Stimulated activated naive CD8-positive, alpha-beta T cell treated with anti-CD3 and anti-CD28 coated beads, Interleukin-15, Interleukin-2, amounts not matched to agents 100 U/mL and 50 U/mL, for 24 hours (primary cell): ENCODE results near the gene NR2F6.
"Not testable (repeated sequence)": the region's sequence is repeated elsewhere in the genome, so short reads cannot be mapped to it uniquely, and the experiment has no call there.

ENCODE experiments used
- ATAC-seq: fragments of 150-1000 bp; cut with Tn5 transposase; one replicate; pipeline ENCODE4 v1.10.0; 2021
- DNase-seq: peaks from one replicate; pipeline ENCODE4 v3.0.0; 2021

The NR2F6 gene

DNA sequence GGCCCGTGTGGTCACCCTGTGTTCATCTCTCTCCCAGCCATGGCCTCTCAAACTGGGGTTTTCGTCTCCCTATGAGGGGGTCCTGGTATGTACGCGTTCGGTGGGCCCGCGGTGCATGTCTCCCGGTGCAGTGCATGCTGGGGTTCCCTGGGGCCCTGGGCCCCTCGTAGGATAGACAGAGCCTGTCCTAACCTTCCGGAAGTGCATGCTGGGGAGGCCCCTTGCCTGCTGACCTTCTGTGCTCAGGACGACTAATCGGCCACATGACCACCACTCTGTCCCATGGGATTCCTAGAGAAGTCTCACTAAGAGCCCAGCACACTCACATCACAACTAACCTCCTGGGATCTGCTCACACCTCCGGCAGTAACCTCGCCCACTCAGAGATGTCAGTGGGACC lies 35.4 kb downstream of the NR2F6 start:
- ATAC-seq (no peak), DNase-seq (no peak)

DNA sequence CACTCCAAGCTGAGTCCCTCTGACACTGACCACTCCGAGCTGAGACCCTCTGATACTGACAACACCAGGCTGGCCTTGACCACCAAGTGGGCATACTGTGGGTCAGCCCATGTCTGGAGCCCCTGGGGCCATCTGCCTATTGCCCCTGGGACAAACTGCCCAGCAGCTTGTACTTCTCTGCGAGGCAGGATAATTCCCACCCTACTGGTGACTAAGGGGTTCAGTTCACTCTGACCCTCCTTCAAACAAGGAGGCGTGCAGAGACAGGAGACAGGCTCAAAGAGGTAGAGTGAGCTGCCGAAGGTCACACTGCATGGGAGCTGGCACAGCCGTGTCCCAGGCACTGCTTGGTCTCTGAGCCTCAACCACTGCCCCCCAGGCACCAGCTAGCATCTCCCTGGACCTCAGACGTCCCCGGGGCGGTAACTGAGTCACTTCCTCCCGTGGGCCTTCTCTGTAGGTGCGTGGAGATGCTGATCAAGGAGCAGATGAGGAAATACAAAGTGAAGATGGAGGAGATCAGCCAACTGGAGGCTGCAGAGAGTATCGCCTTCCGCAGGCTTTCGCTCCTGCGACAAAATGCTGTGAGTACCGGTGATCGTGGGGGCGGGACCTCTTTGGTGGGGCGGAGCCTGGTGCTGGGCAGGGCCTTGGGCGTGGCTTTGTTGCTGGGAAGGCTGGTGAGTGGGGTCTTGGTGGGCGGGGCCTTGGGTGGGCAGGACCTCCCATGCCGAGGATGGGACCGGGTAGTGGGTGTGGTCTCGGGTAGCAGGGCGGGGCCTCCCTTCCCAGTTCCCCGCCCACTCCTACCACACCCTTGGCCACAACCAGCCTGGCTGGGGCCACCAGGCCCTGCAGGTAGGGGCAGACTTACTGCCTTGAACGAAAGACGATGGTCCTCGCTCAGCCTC lies 36.3 kb downstream of the NR2F6 start:
- peak; percentile 71 for DNase-seq
- ATAC-seq, result peak; percentile 29

DNA sequence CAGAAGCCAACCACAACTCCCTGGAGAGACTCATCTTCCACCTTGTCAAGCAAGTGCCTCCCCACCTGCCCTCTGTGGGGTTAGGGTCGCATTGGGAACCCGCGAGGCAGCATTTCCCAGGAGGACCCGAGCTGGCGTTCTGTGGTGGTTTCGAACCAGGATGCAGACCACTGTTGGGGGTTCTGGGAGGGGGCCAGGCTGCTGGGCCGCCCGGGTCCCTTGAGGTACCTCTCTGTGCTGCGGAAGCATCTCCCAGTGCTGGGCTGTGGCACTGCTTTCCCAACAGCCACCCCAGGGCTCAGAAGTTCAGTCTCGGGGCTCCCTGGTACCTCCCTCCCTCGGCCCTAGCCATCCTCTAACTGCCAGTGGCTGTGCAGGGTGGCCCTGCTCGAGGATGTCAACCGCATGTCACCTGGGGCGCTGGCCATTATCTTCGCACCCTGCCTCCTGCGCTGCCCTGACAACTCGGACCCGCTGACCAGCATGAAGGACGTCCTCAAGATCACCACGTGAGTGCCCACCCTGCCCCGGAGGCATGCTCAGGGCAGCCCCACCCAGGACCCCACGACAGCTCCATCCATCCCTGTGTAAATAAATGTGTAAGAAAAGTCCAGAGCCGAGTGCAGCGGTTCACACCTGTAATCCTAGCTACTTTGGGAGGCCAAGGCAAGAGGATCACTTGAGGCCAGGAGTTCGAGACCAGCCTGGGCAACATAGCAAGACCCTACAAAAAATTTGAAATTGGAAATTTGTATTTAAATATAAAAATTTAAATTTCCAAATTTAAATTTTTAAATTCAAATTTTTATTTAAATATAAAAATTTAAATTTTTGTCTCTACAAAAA lies 38.8 kb downstream of the NR2F6 start:
- ATAC-seq, result no peak
- no peak for DNase-seq

DNA sequence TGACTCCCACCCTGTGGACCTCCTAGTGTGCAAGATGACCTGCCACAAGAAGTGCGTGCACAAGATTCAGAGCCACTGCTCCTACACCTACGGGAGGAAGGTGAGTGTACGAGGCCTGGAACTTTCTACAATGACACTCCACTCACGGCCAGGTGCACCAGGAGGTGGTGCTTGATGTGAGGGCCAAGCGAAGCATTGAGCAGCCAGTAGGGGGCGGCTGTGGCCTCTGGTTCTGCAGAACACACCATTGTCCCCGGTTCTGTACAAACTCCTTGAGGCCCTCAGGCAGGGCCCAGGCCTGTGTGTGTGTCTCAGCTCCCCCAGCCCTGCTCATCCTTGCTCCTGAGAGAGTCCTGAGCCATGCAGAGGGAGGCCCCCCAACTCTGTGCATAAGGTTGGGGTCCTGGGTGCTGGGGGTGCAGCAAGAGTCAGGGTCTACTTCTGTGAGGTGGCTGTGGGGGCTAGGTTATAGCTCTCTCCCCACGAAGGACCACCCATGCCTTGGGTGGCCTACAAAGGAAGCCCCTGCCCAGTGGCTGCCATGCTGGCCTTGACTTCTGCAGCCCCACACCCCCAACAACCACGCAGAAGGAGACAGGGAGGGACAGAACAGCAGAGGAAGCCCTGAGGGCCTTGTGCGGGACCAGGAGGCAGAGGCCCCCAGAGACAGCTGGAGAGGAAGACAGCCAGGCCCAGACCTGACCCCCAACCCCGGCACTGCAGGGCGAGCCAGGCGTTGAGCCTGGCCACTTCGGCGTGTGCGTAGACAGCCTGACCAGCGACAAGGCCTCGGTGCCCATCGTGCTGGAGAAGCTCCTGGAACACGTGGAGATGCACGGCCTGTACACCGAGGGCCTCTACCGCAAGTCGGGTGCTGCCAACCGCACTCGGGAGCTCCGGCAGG lies 40.2 kb downstream of the NR2F6 start:
- DNase-seq (peak; percentile 64), ATAC-seq (peak; percentile 41)

DNA sequence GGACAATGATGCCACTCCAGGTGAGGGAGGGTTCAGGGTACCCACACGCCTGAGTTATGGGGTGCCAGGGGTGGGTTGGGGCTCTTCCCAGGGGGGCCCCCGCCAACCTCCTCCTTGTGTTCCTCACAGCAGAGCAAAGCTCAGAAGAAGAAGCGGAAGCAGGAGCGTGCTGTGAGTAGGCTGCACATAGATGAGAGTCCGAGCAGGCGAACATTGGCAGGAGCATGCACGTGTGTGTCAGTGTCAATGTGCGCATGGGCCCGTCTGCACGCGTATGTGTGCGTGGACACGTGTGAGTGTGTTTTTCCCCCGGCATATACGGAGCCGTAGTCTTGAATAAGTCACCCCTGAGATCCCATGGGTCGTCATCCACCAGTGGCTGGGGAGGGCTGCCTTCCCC lies 43.0 kb downstream of the NR2F6 start:
- no peak for ATAC-seq
- DNase-seq, result no peak

DNA sequence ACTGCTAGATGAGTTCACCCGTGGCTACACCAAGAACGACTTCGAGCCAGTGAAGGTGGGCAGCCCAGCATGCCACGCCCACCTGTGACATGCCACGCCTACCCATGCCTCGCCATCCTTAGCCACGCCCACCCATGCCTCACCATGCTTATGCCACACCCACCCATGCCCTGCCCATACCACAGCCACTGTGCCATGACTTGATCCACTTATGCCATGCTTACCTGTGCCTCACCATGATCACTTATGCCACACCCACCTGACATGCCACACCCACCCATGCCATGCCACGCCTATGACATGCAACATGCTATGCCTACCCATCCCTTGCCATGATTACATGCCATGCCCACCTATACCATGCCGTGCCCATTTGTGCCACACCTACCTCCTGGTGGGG lies 43.5 kb downstream of the NR2F6 start:
- ATAC-seq (no peak), DNase-seq (peak; percentile 37)

DNA sequence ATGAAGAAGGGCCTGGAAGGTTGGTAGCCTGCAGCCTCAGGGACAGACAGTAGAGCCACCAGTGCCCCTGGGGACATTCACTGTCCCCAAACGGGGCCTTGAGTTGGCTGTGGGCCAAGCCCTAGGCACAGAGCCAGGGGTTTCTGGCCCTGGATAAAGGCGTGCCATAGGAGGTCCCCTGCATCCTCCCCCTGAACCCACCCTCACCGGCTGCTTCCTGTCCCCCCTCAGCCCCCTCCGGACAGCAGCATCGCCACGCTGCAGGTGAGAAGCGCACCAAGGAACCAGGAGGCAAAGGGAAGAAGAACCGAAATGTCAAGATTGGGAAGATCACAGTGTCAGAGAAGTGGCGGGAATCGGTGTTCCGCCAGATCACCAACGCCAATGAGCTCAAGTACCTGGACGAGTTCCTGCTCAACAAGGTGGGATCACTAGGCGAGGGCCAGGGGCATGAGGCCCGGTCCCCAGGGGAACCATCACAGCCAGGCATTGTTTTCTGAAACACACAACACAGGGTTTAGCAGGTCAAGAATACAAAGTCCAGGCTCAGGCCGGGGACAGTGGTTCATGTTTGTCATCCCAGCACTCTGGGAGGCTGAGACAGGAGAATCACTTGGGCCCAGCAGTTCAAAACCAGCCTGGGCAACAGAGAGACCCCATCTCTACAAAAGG lies 45.2 kb downstream of the NR2F6 start:
- ATAC-seq (no peak), DNase-seq (no peak)

DNA sequence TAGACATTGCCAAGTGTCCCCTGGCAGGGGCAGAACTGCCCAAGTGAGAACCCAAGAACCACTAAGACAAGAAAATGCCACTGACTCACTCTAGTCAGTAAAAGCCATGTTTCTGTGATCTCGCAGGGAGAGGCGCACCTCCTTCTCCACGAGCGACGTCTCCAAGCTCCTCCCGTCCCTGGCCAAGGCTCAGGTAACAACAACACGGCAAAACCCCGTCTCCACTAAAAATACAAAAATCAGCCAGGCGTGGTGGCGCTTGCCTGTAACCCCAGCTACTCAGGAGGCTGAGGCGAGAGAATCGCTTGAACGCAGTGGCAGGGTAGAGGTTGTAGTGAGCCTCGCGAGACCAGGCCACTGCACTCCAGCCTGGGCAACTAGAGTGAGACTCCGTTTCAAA lies 48.1 kb downstream of the NR2F6 start:
- DNase-seq, result no peak
- no peak for ATAC-seq

DNA sequence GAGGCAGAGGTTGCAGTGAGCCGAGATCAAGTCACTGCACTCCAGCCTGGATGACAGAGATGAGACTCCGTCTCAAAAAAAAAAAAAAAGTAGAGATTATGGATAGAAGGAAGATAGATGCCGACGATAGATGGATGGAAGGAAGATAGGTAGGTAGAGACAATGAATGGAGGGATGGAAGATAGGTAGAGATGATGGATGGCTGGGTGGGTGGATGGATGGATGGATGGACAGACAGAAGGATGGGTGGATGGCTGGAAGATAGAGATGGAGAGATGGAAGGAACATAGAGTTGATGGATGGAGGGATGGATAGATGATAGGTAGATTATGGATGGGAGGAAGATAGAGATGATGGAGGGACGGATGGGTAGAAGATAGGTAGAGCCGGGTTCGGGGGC lies 49.1 kb downstream of the NR2F6 start:
- ATAC-seq (no peak), DNase-seq (no peak)

DNA sequence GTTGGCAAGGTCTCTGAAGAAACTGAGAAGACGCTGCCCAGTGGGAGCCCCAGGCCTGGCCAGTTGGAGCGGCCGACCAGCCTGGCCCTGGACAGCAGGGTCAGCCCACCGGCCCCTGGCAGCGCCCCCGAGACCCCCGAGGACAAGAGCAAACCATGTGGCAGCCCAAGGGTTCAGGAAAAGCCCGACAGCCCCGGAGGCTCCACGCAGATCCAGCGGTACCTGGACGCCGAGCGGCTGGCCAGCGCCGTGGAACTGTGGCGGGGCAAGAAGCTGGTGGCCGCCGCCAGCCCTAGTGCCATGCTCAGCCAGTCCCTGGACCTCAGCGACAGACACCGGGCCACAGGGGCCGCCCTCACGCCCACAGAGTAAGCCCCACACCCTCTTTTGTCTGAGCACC lies 50.6 kb downstream of the NR2F6 start:
- no peak for ATAC-seq
- DNase-seq, result no peak

DNA sequence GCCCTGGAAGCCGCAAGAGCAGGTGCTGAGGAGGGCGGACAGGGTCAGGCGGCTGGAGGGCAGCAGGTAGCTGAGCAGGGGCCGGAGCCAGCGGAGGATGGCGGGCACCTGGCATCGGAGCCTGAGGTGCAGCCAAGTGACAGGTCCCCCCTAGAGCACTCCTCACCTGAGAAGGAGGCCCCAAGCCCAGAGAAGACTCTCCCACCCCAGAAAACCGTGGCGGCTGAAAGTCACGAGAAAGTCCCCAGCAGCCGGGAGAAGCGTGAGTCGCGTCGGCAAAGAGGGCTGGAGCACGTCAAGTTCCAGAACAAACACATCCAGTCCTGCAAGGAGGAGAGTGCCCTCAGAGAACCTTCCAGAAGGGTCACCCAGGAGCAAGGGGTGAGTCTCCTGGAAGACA lies 51.1 kb downstream of the NR2F6 start:
- DNase-seq (no peak), ATAC-seq (no peak)

DNA sequence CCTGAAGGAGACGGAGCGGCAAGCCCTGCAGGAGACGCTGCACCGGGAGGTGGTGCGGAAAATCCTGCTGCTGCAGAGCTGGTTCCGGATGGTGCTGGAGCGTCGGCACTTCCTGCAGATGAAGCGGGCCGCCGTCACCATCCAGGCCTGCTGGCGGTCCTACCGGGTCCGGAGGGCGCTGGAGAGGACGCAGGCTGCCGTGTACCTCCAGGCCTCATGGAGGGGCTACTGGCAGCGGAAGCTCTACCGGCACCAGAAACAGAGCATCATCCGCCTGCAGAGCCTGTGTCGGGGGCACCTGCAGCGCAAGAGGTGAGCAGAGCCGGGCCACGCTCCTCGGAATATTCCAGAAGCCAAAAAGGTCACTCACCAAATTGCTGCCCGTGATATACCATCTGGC lies 53.0 kb downstream of the NR2F6 start:
- no peak for DNase-seq
- ATAC-seq, result no peak

DNA sequence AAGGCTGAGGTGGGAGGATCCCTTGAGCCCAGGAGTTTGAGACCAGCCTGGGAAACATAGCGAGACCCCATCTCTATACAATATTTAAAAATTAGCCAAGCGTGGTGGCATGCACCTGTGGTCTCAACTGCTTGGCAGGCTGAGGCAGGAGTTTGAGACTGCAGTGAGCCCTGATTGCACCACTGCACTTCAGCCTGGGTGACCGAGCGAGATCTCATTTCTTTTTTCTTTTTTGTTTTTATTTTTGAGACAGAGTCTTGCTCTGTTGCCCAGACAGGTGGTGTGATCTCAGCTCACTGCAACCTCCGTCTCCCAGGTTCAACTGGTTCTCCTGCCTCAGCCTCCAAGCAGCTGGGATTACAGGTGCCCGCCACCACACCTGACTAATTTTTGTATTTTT lies 54.0 kb downstream of the NR2F6 start:
- ATAC-seq, DNase-seq: not testable (repeated sequence)

DNA sequence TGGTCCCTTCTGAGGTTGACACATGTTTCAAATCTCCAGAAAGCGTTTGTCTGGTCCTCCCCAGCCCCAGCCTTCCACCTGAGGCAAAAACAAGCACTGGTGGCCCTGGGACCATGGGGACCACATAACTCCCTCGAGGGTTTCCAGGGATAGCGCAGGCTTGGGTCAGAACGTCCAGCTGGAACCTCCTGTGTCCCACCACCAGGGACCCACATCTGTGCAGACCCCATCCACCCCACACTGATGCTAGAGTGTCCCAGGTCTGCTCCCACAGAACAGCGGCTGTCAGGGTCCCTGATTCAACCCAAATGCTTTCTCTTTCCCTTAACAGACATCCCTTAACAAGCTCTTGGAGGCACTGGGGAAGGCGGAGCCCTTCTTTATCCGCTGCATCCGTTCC lies 60.1 kb downstream of the NR2F6 start:
- no peak for DNase-seq
- no peak for ATAC-seq

DNA sequence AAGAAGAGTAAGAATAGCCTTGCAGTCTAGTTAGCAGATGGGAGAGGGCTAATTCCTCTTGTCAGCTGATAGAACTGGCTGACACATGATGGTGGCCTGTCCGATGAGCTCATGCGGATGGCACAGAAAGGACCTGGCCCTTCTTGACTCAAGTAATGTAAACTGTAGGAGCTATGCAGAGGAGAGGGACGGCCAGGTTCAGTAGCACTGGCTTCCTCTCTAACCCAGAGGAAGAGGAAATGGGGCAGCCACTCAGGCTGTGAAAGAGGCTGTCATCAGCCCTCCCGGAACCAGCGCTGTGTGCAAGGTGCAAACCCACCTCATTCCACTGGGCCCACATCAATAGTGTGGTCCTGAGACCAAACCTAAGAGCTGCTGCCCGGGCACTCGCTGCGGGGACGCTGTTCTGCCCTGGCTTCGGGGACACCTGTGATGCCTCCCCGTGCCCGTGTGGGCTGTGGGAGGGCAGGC lies 61.3 kb downstream of the NR2F6 start:
- peak; percentile 68 for ATAC-seq
- DNase-seq, result peak; percentile 49

DNA sequence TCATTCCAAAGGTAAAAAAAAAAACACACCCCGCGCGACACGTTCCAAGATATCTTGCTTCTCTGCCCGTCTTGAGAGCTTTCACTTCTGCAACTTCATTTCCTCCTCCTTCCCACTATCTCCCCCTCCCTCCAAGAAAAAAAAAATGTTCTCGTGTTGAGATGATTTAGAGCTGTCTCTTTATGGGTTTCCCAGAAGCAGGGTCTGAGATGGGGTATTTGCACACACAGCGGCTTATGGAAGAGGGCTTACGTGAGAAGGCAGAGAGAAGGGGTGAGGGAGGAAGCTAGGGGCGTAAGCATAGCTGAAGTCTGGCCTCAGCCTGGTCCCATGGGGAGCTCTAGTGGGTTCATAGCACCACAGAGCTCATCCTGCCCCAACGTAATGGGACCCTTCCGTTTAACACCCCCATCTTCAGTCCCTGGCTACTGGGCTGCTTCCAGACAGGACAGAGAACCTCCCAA lies 61.8 kb downstream of the NR2F6 start:
- peak; percentile 23 for DNase-seq
- ATAC-seq, result peak; percentile 55

DNA sequence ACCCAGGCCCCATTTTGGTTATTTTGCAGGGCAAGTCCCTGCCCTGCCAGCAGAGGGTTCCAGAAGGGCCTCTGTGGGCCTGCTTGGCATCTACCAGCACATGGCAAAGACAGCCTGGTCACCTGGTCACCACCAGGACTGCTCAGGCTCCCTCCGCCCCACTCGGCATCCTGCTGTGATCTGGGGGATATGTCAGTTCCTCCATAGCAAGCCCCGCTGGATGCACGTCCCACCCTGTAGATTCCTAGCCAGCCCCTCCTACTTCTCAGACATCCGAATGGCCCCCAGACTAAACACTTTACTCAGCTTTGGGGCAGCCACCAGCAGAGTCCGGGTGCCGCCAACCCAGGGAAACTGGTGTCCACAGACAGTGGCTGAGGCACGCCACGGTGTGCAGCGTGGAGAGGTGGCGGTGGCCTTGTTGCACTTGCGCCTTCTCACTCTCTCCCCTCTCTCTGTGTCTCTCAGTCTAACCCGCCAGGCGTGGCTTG lies 62.4 kb downstream of the NR2F6 start:
- ATAC-seq, result peak; percentile 32
- DNase-seq, result peak; percentile 47
